ENCODE results near the gene ARFGEF2. TPM values are rescaled to one million over a fixed set of nuclear protein-coding genes. Genes with fewer than 3 reads are reported as not detected.

The ARFGEF2 gene
- total RNA-seq, 4 donors from 2014 or later, result 27.6 to 33.5 (median 30.1) TPM

DNA sequence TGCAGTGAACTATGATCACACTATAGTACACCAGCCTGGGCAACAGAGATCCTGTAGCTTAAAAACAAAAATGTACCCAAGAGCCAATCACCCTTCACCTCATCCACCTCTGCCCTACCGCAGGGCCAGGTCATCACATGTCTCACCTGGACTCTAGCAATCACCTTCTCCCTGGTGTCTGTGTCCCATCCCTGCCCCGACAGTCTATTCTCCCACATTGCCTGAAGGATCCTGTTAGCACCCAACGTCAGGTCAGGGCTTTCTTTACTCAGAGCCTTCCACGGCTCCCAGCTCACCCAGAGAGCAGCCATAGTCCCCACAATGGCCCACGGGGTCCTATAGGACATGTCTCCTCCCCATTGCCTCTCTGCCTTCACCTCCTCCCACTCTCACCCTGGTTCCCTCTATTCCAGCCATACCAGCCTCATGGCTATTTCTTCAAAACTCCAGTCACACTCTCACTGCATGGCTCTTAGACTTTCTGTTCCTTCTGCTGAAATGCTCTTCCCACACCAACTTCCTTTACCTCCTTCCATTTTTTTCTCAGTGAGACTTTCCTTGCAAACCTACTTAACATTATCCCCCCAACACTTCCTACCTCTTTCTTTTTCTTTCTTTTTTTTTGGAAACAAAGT is 22.5 kb upstream of the ARFGEF2 start:
- TF ChIP-seq CTCF (IDR thresholded peaks at IDR 0.05) (no peak), EP300 (IDR thresholded peaks at IDR 0.05) (no peak), POLR2A (IDR thresholded peaks at IDR 0.05) (no peak)
- Histone ChIP-seq H3K36me3 (no peaks in the 10 kb centered on the region), H3K4me3 (no peak overlapping the region), H3K9me3 (no peaks in the 10 kb centered on the region), H3K27ac (no peak overlapping the region), H3K4me1 (peaks cover 0 to 4% (median 0%) of the 10 kb centered on the region in 4 donors), H3K27me3 (peaks cover 0 to 3% of the 10 kb centered on the region in 2 donors)
- WGBS, 2 donors, result 80 to 82% methylated on average over 5 of the region's 5 CpGs
- no peak for DNase-seq (ENCODE audit: low spot score in 2 of 2)

GRCh38 chr20:48899881-48900280 is 21.6 kb upstream of the ARFGEF2 start:
- no peaks in the 10 kb centered on the region for H3K9me3 ChIP-seq
- DNase-seq (ENCODE audit: low spot score in 2 of 2), result no peak
- peaks cover 0 to 8% (median 2%) of the 10 kb centered on the region in 4 donors for H3K4me1 ChIP-seq
- no peak for TF ChIP-seq POLR2A (IDR thresholded peaks at IDR 0.05)
- TF ChIP-seq CTCF (IDR thresholded peaks at IDR 0.05), result no peak
- TF ChIP-seq EP300 (IDR thresholded peaks at IDR 0.05), result no peak
- H3K27ac ChIP-seq, result no peak overlapping the region
- no peak overlapping the region for H3K4me3 ChIP-seq
- peaks cover 0 to 3% of the 10 kb centered on the region in 2 donors for H3K27me3 ChIP-seq
- H3K36me3 ChIP-seq, result no peaks in the 10 kb centered on the region

GRCh38 chr20:48901326-48901725 is 20.2 kb upstream of the ARFGEF2 start:
- TF ChIP-seq EP300 (IDR thresholded peaks at IDR 0.05) (no peak), POLR2A (IDR thresholded peaks at IDR 0.05) (no peak), CTCF (IDR thresholded peaks at IDR 0.05) (no peak)
- DNase-seq (ENCODE audit: low spot score in 2 of 2), result no peak
- WGBS, 2 donors, result 87 to 89% methylated on average over 4 of the region's 4 CpGs
- Histone ChIP-seq H3K4me3 (no peak overlapping the region), H3K27ac (no peak overlapping the region), H3K9me3 (no peaks in the 10 kb centered on the region), H3K4me1 (peaks cover 0 to 10% (median 2%) of the 10 kb centered on the region in 4 donors), H3K36me3 (no peaks in the 10 kb centered on the region), H3K27me3 (no peaks in the 10 kb centered on the region)

DNA sequence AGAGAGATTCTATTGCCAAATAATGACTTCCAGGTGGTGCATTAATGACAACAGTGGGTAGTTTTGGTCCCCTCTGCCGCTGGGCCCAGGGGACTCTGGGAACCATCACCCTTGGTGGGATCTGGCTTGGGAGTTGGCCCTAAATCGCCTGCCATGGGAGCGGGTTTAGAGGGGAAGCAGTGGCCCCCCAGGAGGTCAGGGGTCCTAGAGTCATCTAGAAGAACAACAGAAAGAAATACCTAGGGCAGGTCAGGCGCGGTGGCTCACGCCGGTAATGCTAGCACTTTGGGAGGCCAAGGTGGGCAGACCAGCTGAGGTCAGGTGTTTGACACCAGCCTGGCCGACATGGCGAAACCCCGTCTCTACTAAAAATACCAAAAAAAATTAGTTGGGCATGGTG is 17.8 kb upstream of the ARFGEF2 start:
- Histone ChIP-seq H3K27me3 (no peaks in the 10 kb centered on the region), H3K4me3 (no peak overlapping the region), H3K36me3 (no peaks in the 10 kb centered on the region), H3K9me3 (no peaks in the 10 kb centered on the region), H3K27ac (no peak overlapping the region), H3K4me1 (peaks cover 0 to 6% (median 2%) of the 10 kb centered on the region in 4 donors)
- no peak for DNase-seq (ENCODE audit: low spot score in 2 of 2)
- TF ChIP-seq POLR2A (IDR thresholded peaks at IDR 0.05), result no peak
- TF ChIP-seq CTCF (IDR thresholded peaks at IDR 0.05), result no peak
- no peak for TF ChIP-seq EP300 (IDR thresholded peaks at IDR 0.05)
- WGBS, 2 donors, result 74 to 86% methylated on average over 10 of the region's 10 CpGs

- Histone ChIP-seq H3K4me1 (peaks cover 0 to 6% (median 2%) of the 10 kb centered on the region in 4 donors), H3K27me3 (no peaks in the 10 kb centered on the region), H3K27ac (no peak overlapping the region), H3K9me3 (peaks cover 0 to 10% (median 0%) of the 10 kb centered on the region in 4 donors), H3K36me3 (no peaks in the 10 kb centered on the region), H3K4me3 (no peak overlapping the region)
- TF ChIP-seq POLR2A (IDR thresholded peaks at IDR 0.05) (no peak), CTCF (IDR thresholded peaks at IDR 0.05) (peak; percentile 72 to 89 (median 85)), EP300 (IDR thresholded peaks at IDR 0.05) (no peak)
- WGBS, 2 donors, result 14 to 17% methylated on average over 11 of the region's 11 CpGs
- DNase-seq (ENCODE audit: low spot score in 2 of 2), result peak in 1 of 2 donors; percentile 85
These were observed 16.8 kb upstream of the ARFGEF2 start for GRCh38 chr20:48904566-48905296.
